ENCODE results near the gene USP12.
"Not testable (repeated sequence)": the region's sequence is repeated elsewhere in the genome, so short reads cannot be mapped to it uniquely, and the experiment has no call there.

GRCh38 chr13:27217791-27218190, 46.2 kb upstream of the USP12 start:
- not testable (repeated sequence) for TF ChIP-seq POLR2AphosphoS5, CTCF, EP300 (IDR thresholded peaks at IDR 0.05)
